GM23338 (cell line): ENCODE data around the gene ANO6. TPM values are rescaled to one million over a fixed set of nuclear protein-coding genes. Genes with fewer than 3 reads are reported as not detected.

Experiments
- ATAC-seq: fragments of 200-7000 bp; cut with Tn5 transposase; 3 replicates; pipeline ENCODE4 v1.9.1; 2020
- DNase-seq: peaks from one replicate; pipeline ENCODE4 v3.0.0-alpha.2; 2015; ENCODE audit warnings: low spot score
- H2AFZ ChIP-seq: fragments of 200-600 bp; sonication (generic); 2 replicates; pipeline ENCODE4 v1.8.0; 2016; ENCODE audit warnings: antibody characterized with exemption, mild to moderate bottlenecking, moderate library complexity
- H3F3A ChIP-seq: fragments of 200-600 bp; sonication (generic); replicated peaks from 2 replicates; pipeline ENCODE4 v1.8.0; 2017; ENCODE audit warnings: antibody characterized with exemption, mixed run types, low read depth
- H3K27ac ChIP-seq: fragments of 200-600 bp; sonication (generic); 2 replicates; pipeline ENCODE4 v1.6.1; 2016; ENCODE audit warnings: low read depth
- H3K27me3 ChIP-seq: fragments of 200-600 bp; sonication (generic); 2 replicates; pipeline ENCODE4 v1.8.0; 2016; ENCODE audit warnings: mild to moderate bottlenecking, mixed run types, moderate library complexity; ENCODE audit not compliant: insufficient read depth
- H3K36me3 ChIP-seq: fragments of 200-600 bp; sonication (generic); 2 replicates; pipeline ENCODE4 v1.8.0; 2016; ENCODE audit warnings: mild to moderate bottlenecking; ENCODE audit not compliant: insufficient read depth
- H3K4me1 ChIP-seq: fragments of 200-600 bp; sonication (generic); 2 replicates; pipeline ENCODE4 v1.8.0; 2016; ENCODE audit warnings: mild to moderate bottlenecking, moderate library complexity; ENCODE audit not compliant: insufficient read depth
- H3K4me2 ChIP-seq: fragments of 200-600 bp; sonication (generic); 2 replicates; pipeline ENCODE4 v1.7.1; 2017; ENCODE audit warnings: mixed run types
- H3K4me3 ChIP-seq: fragments of 200-600 bp; sonication (generic); 2 replicates; pipeline ENCODE4 v1.6.1; 2016; ENCODE audit warnings: mixed run types
- H3K79me2 ChIP-seq: fragments of 200-600 bp; sonication (generic); replicated peaks from 2 replicates; pipeline ENCODE4 v1.8.0; 2017; ENCODE audit warnings: mild to moderate bottlenecking; ENCODE audit not compliant: insufficient read depth
- H3K9me2 ChIP-seq: fragments of 200-600 bp; sonication (generic); 2 replicates; pipeline ENCODE4 v1.8.0; 2017; ENCODE audit not compliant: insufficient read depth
- H4K20me1 ChIP-seq: fragments of 200-600 bp; sonication (generic); replicated peaks from 2 replicates; pipeline ENCODE4 v1.8.0; 2017; ENCODE audit warnings: mild to moderate bottlenecking; ENCODE audit not compliant: insufficient read depth
- H3K27ac Mint-ChIP-seq: 2 replicates; pipeline ENCODE4 v1.8.0; 2020; ENCODE audit warnings: inconsistent platforms, mild to moderate bottlenecking, moderate library complexity, mixed read lengths
- H3K27me3 Mint-ChIP-seq: 3 replicates; pipeline ENCODE4 v1.8.0; 2022; ENCODE audit warnings: low read depth, mild to moderate bottlenecking, moderate library complexity, mixed read lengths, inconsistent platforms; ENCODE audit not compliant: insufficient read depth, poor library complexity
- H3K36me3 Mint-ChIP-seq: 3 replicates; pipeline ENCODE4 v1.8.0; 2021; ENCODE audit warnings: low read depth, mild to moderate bottlenecking, inconsistent platforms, moderate library complexity, mixed read lengths
- H3K4me1 Mint-ChIP-seq: 3 replicates; pipeline ENCODE4 v1.8.0; 2020; ENCODE audit warnings: mild to moderate bottlenecking, inconsistent platforms, mixed read lengths
- H3K4me3 Mint-ChIP-seq: 3 replicates; pipeline ENCODE4 v1.8.0; 2021; ENCODE audit warnings: moderate library complexity, mild to moderate bottlenecking, inconsistent platforms, mixed read lengths
- H3K9me3 Mint-ChIP-seq: 3 replicates; pipeline ENCODE4 v1.8.0; 2020; ENCODE audit warnings: moderate library complexity, mild to moderate bottlenecking, inconsistent platforms, mixed read lengths
- CREB1 ChIP-seq: fragments of 250-450 bp; sonication (Bioruptor Pico); IDR thresholded peaks from 2 replicates; pipeline ENCODE4 v1.5.0; 2020; ENCODE audit warnings: low read depth, mild to moderate bottlenecking, moderate library complexity
- CTCF ChIP-seq, 2 experiments: fragments of 200-600 bp in 1 of 2; sonication (generic) in 1 of 2; conservative IDR thresholded peaks; 2 replicates each; pipeline versions ENCODE4 v1.5.1 to v1.6.1; 2016 to 2017; ENCODE audit warnings: antibody characterized with exemption in 2 of 2, low read depth in 2 of 2, mild to moderate bottlenecking in 2 of 2, moderate library complexity in 1 of 2
- ETS1 ChIP-seq: IDR thresholded peaks from 2 replicates; pipeline ENCODE4 v1.6.1; 2016; ENCODE audit warnings: antibody characterized with exemption
- EZH2 ChIP-seq: fragments of 200-600 bp; sonication (generic); IDR thresholded peaks from one replicate; pipeline ENCODE4 v1.8.0; 2017; ENCODE audit warnings: antibody characterized with exemption, mild to moderate bottlenecking, low read depth; ENCODE audit not compliant: unreplicated experiment
- EZH2phosphoT487 ChIP-seq: fragments of 200-600 bp; sonication (generic); IDR thresholded peaks from one replicate; pipeline ENCODE4 v1.8.1; 2018; ENCODE audit warnings: antibody characterized with exemption; ENCODE audit not compliant: unreplicated experiment
- JUNB ChIP-seq: IDR thresholded peaks from one replicate; pipeline ENCODE4 v1.6.1; 2016; ENCODE audit warnings: antibody characterized with exemption; ENCODE audit not compliant: unreplicated experiment
- NANOG ChIP-seq: IDR thresholded peaks from 2 replicates; pipeline ENCODE4 v1.6.1; 2016; ENCODE audit warnings: antibody characterized with exemption, borderline replicate concordance
- POLR2AphosphoS5 ChIP-seq: IDR thresholded peaks from 2 replicates; pipeline ENCODE4 v1.6.1; 2016; ENCODE audit warnings: antibody characterized with exemption, low read depth
- STAT1 ChIP-seq: IDR thresholded peaks from one replicate; pipeline ENCODE4 v1.6.1; 2016; ENCODE audit warnings: antibody characterized with exemption; ENCODE audit not compliant: unreplicated experiment
- ZNF114 ChIP-seq: fragments of 250-450 bp; sonication (Bioruptor Pico); IDR thresholded peaks from 2 replicates; pipeline ENCODE4 v1.5.0; 2020; ENCODE audit warnings: mild to moderate bottlenecking, moderate library complexity
- ZNF331 ChIP-seq: fragments of 250-450 bp; sonication (Bioruptor Pico); IDR thresholded peaks from 2 replicates; pipeline ENCODE4 v1.5.0; 2020; ENCODE audit warnings: low read depth, mild to moderate bottlenecking, moderate library complexity
- polyA plus RNA-seq: library from polyadenylated mRNA; unstranded; fragments of >200 nt; fragmentation: Nextera tagmentation; extraction: Ambion mirVana; gene quantifications from 2 replicates; pipeline ENCODE4 v1.2.1, GENCODE V29; 2016
- total RNA-seq: library from RNA; depleted of rRNA; stranded (reverse); fragments of >200 nt; shearing (Covaris generic); gene quantifications from 2 replicates; pipeline ENCODE4 v1.2.3, GENCODE V29; 2014
- TF ChIP-seq, protein P1 (sequence below): IDR thresholded peaks from one replicate; pipeline ENCODE4 v1.6.1; 2018; ENCODE audit warnings: antibody characterized with exemption; ENCODE audit not compliant: unreplicated experiment
- TF ChIP-seq, protein P2 (sequence below): fragments of 250-450 bp; sonication (Bioruptor Pico); IDR thresholded peaks from 2 replicates; pipeline ENCODE4 v1.5.0; 2020; ENCODE audit warnings: mild to moderate bottlenecking, moderate library complexity

ANO6 gene
- total and polyA plus RNA-seq, 2 experiments from 2014 or later, result 21.1 to 48.9 TPM

DNA sequence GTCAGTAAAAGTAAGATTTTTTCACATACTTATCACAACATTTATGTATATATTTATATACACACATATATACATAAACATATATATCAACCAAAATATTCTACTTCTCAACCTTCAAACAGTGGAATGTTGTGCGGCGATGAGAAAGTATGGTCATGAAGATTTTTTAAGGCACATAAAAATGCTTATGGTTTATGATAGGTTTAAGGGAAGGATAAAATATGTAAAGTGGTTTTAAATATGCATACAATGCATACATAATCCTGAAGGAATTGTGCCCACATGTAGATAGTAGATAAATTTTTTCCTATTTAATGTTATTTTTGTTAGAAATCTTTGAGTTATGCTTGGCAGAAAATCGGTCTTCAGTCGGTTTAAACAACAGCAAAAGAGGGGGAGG lies 182.7 kb downstream of the ANO6 start:
- Mint-ChIP-seq H3K4me1 (no peaks in the 10 kb centered on the region), H3K27ac (no peak overlapping the region), H3K27me3 (peaks cover 2% of the 10 kb centered on the region), H3K36me3 (peaks cover 51% of the 10 kb centered on the region), H3K4me3 (no peak overlapping the region), H3K9me3 (peaks cover 23% of the 10 kb centered on the region; the same call in 2 of the 3 replicates)
- no peak overlapping the region for H3K4me2 ChIP-seq
- no peak for TF ChIP-seq ZNF114 (CRISPR knock-in tag)
- TF ChIP-seq JUNB, result no peak
- TF ChIP-seq ETS1, result no peak
- TF ChIP-seq EZH2phosphoT487, result no peak
- no peak for TF ChIP-seq EZH2
- no peak for TF ChIP-seq CREB1 (CRISPR knock-in tag)
- TF ChIP-seq, protein P1, sequence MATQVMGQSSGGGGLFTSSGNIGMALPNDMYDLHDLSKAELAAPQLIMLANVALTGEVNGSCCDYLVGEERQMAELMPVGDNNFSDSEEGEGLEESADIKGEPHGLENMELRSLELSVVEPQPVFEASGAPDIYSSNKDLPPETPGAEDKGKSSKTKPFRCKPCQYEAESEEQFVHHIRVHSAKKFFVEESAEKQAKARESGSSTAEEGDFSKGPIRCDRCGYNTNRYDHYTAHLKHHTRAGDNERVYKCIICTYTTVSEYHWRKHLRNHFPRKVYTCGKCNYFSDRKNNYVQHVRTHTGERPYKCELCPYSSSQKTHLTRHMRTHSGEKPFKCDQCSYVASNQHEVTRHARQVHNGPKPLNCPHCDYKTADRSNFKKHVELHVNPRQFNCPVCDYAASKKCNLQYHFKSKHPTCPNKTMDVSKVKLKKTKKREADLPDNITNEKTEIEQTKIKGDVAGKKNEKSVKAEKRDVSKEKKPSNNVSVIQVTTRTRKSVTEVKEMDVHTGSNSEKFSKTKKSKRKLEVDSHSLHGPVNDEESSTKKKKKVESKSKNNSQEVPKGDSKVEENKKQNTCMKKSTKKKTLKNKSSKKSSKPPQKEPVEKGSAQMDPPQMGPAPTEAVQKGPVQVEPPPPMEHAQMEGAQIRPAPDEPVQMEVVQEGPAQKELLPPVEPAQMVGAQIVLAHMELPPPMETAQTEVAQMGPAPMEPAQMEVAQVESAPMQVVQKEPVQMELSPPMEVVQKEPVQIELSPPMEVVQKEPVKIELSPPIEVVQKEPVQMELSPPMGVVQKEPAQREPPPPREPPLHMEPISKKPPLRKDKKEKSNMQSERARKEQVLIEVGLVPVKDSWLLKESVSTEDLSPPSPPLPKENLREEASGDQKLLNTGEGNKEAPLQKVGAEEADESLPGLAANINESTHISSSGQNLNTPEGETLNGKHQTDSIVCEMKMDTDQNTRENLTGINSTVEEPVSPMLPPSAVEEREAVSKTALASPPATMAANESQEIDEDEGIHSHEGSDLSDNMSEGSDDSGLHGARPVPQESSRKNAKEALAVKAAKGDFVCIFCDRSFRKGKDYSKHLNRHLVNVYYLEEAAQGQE, result no peak
- no peak for TF ChIP-seq ZNF331 (CRISPR knock-in tag)
- no peak for TF ChIP-seq CTCF (conservative IDR thresholded peaks at IDR 0.05; ENCODE audit: low read depth in 2 of 2)
- TF ChIP-seq STAT1, result no peak
- TF ChIP-seq NANOG, result no peak
- TF ChIP-seq, protein P2, sequence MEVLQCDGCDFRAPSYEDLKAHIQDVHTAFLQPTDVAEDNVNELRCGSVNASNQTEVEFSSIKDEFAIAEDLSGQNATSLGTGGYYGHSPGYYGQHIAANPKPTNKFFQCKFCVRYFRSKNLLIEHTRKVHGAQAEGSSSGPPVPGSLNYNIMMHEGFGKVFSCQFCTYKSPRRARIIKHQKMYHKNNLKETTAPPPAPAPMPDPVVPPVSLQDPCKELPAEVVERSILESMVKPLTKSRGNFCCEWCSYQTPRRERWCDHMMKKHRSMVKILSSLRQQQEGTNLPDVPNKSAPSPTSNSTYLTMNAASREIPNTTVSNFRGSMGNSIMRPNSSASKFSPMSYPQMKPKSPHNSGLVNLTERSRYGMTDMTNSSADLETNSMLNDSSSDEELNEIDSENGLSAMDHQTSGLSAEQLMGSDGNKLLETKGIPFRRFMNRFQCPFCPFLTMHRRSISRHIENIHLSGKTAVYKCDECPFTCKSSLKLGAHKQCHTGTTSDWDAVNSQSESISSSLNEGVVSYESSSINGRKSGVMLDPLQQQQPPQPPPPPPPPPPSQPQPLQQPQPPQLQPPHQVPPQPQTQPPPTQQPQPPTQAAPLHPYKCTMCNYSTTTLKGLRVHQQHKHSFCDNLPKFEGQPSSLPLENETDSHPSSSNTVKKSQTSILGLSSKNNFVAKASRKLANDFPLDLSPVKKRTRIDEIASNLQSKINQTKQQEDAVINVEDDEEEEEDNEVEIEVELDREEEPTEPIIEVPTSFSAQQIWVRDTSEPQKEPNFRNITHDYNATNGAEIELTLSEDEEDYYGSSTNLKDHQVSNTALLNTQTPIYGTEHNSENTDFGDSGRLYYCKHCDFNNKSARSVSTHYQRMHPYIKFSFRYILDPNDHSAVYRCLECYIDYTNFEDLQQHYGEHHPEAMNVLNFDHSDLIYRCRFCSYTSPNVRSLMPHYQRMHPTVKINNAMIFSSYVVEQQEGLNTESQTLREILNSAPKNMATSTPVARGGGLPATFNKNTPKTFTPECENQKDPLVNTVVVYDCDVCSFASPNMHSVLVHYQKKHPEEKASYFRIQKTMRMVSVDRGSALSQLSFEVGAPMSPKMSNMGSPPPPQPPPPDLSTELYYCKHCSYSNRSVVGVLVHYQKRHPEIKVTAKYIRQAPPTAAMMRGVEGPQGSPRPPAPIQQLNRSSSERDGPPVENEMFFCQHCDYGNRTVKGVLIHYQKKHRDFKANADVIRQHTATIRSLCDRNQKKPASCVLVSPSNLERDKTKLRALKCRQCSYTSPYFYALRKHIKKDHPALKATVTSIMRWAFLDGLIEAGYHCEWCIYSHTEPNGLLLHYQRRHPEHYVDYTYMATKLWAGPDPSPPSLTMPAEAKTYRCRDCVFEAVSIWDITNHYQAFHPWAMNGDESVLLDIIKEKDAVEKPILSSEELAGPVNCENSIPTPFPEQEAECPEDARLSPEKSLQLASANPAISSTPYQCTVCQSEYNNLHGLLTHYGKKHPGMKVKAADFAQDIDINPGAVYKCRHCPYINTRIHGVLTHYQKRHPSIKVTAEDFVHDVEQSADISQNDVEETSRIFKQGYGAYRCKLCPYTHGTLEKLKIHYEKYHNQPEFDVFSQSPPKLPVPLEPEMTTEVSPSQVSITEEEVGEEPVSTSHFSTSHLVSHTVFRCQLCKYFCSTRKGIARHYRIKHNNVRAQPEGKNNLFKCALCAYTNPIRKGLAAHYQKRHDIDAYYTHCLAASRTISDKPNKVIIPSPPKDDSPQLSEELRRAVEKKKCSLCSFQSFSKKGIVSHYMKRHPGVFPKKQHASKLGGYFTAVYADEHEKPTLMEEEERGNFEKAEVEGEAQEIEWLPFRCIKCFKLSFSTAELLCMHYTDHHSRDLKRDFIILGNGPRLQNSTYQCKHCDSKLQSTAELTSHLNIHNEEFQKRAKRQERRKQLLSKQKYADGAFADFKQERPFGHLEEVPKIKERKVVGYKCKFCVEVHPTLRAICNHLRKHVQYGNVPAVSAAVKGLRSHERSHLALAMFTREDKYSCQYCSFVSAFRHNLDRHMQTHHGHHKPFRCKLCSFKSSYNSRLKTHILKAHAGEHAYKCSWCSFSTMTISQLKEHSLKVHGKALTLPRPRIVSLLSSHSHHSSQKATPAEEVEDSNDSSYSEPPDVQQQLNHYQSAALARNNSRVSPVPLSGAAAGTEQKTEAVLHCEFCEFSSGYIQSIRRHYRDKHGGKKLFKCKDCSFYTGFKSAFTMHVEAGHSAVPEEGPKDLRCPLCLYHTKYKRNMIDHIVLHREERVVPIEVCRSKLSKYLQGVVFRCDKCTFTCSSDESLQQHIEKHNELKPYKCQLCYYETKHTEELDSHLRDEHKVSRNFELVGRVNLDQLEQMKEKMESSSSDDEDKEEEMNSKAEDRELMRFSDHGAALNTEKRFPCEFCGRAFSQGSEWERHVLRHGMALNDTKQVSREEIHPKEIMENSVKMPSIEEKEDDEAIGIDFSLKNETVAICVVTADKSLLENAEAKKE (CRISPR knock-in tag), result no peak
- no peak for TF ChIP-seq POLR2AphosphoS5
- no peak overlapping the region for H3K4me3 ChIP-seq
- H2AFZ ChIP-seq, result no peak overlapping the region
- no peaks in the 10 kb centered on the region for H3K4me1 ChIP-seq
- H3K27ac ChIP-seq, result no peak overlapping the region
- H3K36me3 ChIP-seq, result peaks cover 28% of the 10 kb centered on the region; the same call in 1 of the 2 replicates
- ATAC-seq, result no peak
- H3F3A ChIP-seq, result no peaks in the 10 kb centered on the region
- H3K27me3 ChIP-seq, result no peaks in the 10 kb centered on the region
- H4K20me1 ChIP-seq, result no peaks in the 10 kb centered on the region
- H3K79me2 ChIP-seq, result no peaks in the 10 kb centered on the region
- no peak for DNase-seq
- no peaks in the 10 kb centered on the region for H3K9me2 ChIP-seq
